ENCODE data around the gene ERC1.

ERC1 gene

DNA sequence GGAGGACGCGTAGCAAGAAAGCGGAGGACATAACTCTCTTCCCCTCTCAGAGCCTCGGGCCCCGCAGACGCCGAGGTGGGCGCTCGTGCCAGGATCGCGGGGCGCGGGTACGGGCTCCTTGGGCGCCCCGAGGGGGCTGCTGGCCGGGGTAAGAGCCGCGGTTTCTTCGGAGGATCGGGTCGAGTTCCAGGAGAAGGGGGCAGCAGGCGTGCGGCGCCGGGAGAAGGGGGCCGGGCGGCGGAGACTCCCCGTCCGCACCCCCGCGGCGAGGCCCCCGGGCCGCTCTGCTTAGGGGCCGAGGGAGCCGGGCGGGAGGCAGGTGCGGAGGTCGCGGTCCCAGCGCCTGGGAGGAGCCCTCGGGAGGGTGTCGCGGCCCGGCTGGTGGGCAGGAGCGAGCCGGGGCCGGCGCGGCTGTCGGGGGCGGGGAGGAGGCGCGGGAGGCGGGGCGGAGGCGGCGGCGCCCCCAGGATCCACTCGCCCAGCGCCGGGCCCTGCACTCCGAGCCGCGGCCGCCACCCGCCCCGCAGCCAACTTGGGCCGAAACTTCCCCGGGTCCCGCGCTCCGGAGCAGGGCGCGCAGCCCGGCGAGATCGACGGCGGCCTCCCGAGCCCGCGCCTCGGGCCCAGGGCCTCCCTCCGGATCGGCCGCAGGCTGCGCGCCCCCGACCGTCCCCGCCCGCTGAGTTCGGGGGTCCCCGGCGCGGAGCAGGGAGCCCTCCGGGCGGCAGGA is 539.0 kb downstream of the ERC1 start:
- H3K4me3 ChIP-seq (ENCODE audit: low read depth, low read length) = peak overlapping the region; percentile 88
- TF ChIP-seq, protein P1, sequence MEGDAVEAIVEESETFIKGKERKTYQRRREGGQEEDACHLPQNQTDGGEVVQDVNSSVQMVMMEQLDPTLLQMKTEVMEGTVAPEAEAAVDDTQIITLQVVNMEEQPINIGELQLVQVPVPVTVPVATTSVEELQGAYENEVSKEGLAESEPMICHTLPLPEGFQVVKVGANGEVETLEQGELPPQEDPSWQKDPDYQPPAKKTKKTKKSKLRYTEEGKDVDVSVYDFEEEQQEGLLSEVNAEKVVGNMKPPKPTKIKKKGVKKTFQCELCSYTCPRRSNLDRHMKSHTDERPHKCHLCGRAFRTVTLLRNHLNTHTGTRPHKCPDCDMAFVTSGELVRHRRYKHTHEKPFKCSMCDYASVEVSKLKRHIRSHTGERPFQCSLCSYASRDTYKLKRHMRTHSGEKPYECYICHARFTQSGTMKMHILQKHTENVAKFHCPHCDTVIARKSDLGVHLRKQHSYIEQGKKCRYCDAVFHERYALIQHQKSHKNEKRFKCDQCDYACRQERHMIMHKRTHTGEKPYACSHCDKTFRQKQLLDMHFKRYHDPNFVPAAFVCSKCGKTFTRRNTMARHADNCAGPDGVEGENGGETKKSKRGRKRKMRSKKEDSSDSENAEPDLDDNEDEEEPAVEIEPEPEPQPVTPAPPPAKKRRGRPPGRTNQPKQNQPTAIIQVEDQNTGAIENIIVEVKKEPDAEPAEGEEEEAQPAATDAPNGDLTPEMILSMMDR (IDR thresholded peaks at IDR 0.05; ENCODE audit: borderline replicate concordance, insufficient read depth, low read depth, low read length) = no peak

DNA sequence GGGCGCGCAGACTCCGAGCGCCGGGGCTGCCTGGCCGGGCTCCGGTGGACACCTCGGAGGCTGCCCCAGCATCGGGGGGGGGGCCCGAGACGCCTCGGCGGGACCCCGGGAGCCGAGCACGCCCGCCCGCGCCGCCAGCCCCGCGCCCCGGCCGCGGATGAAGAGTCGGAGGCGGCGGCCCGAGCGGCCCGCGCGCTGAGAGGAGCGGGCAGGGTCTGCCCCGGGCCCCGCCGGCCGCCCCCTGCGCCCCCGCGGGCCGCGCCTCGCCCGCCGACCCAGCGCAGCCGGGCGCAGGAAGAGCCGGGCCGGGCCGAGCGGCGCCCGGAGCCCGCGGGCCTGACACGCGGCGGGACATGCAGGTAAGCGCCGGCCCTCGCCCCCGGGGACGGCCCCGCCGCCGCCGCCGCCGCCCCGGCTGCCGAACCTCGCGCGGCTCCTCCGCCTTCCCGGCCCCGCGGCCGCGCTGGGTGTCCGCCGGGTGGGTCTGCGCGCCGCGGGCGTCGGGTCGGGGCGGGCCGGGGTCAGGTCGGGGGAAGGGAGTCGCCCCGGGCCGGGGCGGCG is 539.6 kb downstream of the ERC1 start:
- TF ChIP-seq, protein P1 (IDR thresholded peaks at IDR 0.05; ENCODE audit: borderline replicate concordance, insufficient read depth, low read depth, low read length) = no peak
- H3K4me3 ChIP-seq (ENCODE audit: low read depth, low read length) = peak overlapping the region; percentile 88

DNA sequence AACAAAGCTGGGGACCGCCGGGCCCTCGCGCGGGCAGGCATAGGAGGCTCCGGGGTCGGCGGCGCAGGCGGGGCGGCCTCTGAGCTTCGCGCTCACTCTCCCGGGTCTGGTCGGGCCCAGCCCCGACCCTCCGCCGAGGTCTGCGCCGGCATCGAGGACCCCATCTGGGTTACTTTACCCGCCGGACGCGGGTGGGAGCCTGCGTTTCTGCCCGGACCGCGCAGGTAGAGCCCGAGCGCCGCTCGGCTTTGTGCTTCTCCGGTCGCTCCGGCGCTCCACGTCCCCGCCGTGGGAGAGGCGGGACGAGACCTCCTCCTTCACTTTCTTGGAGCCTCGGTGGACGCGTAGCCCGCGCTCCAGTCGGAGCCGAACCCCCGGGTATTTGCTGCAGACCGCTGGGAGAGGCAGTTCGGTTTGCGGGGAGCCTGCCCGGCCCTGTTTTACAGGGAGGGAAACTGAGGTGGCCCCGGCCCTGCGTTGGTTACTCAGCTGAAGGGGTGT is 540.2 kb downstream of the ERC1 start:
- H3K4me3 ChIP-seq (ENCODE audit: low read depth, low read length) = peak overlapping the region; percentile 88
- TF ChIP-seq, protein P1 (IDR thresholded peaks at IDR 0.05; ENCODE audit: borderline replicate concordance, insufficient read depth, low read depth, low read length) = no peak

DNA sequence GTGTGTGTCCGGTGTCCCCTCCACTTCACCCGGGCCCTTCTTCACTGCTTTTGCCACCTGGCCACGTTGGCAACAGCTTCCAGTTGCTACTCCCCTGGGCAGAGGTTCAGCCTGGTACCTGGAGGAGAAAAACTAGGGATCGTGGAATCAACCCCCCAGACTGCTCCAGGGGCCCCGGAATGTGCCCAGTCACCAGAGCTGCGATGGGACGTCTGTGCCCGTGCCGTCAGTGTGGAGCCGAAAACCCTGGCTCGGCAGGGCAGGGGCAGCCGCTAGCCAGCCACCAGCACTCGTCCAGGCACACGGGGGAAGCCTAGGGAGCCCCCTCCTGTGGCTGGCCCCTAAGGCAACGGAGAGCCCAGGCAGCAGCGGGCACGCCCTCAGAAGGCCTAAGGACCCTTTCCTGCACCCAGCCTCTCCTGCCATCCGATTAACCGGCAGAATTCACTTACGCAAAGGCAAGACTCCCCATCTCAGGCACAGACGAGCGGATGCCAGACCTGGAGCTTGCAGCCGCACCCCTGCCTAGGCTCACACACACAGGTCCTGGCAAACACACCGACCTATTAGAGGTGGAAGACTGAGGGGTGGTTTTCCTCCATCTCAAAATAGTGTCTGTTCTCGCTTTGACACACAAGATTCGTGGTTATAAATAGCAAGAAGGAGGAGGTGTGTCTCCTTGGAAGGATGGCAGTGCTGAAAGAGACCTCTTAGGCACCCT is 540.8 kb downstream of the ERC1 start:
- peak overlapping the region; percentile 88 for H3K4me3 ChIP-seq (ENCODE audit: low read depth, low read length)
- TF ChIP-seq, protein P1 (IDR thresholded peaks at IDR 0.05; ENCODE audit: borderline replicate concordance, insufficient read depth, low read depth, low read length) = no peak

DNA sequence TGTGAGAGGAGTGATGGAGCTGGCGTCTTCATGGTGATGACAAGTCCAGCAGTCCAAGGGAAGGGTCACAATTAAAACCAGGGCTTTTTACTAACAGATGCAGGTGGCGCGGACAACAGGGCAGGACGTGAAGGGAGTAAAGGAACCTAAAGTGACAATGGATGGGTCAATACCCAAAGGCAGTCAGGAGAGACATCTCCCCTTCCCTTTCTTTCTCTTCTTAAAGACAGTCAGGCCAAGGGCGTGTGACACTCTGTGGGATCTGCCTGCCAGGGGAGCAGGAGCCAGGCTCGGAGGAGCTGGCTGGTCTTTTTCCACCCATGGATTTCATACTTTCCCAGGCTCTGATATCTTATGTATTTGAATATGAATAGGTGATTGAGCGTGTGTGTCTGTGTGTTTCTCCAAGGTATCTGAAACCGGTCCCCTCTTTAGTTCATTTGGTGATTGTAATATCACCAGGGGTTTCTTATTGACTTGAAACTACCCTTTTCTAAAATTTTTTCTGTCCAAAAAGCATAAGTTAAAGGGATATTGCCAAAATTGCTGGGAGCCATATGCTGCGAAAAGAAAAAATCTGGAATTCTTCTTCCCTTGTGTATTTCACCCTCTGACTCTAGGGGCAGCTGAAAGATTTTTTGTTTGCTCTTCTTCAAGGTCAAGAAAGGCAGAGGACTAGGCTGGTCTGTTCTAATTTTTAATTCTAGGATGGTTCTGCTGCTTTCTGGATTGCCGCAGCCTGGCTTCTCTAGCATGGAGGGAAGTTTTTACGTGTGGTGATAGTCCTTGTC is 541.5 kb downstream of the ERC1 start:
- TF ChIP-seq, protein P1 (IDR thresholded peaks at IDR 0.05; ENCODE audit: borderline replicate concordance, insufficient read depth, low read depth, low read length) = peak; percentile 3; the same call in 1 of the 2 replicates
- H3K4me3 ChIP-seq (ENCODE audit: low read depth, low read length) = peak overlapping the region; percentile 88

DNA sequence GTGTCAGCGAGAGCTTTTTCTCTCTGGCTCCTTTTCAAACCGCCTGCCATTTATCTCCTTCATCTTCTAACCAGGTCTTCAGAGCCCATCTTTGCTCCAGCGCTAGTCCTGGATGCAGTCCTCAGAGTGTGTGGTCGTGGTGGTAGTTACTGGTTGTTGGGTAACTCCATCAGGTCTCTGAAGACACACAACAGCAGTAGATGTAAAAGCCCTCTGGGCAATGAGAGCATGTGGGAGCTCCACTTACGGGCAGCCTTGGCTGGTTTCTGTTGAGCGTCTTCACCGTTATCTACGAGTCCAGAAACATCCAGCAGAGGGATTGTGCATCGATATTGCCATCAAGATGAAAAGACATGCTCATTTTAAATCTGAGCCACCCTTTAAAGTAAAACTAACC is 542.2 kb downstream of the ERC1 start:
- H3K4me3 ChIP-seq (ENCODE audit: low read depth, low read length) = peak overlapping the region; percentile 31
- TF ChIP-seq, protein P1 (IDR thresholded peaks at IDR 0.05; ENCODE audit: borderline replicate concordance, insufficient read depth, low read depth, low read length) = peak; percentile 38

All from GM12875 (cell line).